HG03442 (cell line): ENCODE results near the gene ROPN1B.

ENCODE experiments used
- ATAC-seq: cut with Tn5 transposase; IDR thresholded peaks from one replicate; pipeline ENCODE4 v1.9.1; 2021; ENCODE audit warnings: mild to moderate bottlenecking, moderate library complexity; ENCODE audit not compliant: unreplicated experiment

The ROPN1B gene

DNA sequence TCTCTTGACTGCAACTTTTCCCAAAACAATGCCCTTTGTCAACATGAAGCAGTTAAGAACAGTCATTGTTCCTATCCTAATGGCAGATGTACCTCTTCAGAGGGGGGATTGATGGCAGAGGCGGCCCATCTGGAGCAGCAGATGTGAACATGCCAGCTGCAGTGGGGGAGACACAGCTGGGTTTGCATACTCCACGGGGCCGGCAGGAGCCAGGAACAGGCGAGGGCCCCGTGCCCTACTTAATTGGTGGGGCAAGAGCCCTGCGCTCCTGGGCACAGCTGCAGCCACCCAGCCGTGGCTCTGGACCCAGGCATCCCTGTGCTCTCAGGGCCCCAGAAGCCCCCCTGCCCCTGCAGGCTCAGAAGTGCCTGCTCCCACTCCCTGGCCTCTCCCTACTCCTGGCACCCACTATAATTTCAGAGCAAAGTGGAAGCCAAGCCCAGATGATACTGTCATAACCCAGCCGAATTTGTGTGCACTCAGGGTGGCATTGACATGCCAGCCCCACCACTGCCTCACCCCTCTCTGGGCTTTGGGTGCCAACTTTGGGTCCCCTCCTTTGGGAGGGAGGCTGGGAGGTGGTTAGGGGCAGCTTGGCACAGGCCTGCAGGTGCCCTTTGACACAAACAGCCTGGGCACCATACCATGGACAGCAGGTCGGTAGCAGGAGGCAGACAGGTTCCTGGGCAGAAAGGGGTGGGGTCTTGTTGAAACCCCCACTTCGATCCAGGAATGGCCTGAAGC is 34.6 kb downstream of the ROPN1B start:
- no peak for ATAC-seq

DNA sequence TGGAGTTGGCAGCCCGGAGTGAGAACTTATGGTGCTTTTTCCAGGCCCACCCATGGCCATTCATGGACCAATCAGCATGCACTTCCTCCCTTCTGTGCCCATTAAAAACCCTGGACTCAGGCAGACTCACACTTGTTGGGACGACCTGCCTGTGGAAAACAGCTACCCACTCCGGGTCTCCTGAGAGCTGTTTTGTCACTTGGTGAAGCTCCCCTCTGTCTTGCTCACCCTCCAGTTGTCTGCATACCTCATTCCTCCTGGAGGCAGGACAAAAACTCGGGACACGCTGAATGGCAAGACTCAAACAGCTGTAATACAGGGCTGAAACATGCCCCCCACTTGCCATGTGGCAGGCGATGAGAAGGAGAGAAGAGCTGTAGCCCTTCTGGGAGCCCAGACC is 35.2 kb downstream of the ROPN1B start:
- ATAC-seq: no peak

DNA sequence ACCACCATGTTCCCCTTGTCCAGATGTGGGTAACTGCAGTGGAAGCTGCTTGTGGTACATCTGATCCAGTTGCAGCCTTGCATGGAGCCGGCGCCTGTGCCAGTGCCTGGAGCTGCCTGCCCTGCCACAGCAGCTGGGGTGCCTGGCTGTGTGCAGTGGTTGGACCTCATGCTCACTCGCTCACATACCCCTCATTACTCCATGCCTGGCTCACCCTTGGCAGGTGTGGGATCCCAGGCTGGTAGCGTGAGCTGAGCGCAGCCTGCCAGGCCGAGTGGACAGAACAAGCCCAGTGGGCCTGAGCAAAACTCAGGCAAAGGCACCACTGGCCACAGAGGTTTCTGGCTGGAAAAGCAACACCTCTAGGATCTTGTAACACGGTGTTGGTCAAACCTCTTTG is 35.7 kb downstream of the ROPN1B start:
- ATAC-seq: no peak

DNA sequence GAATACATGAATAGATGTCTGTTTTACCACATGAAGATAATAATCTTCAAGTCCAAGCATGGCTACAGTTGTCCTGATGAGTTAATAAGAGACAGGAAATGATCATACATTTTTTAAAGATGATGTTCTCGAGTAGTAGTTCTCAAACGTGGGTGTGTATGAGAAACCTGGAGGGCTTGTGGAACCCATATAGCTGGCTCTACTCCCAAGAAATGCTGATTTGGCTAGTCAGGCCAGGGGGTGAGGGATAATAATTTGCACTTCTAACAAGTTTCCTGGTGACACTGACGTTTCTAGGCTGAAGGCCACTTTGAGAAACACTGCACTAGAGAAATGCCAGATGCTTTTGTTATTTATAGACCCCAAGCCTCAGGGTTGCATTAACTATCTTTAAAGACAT is 37.0 kb downstream of the ROPN1B start:
- no peak for ATAC-seq

DNA sequence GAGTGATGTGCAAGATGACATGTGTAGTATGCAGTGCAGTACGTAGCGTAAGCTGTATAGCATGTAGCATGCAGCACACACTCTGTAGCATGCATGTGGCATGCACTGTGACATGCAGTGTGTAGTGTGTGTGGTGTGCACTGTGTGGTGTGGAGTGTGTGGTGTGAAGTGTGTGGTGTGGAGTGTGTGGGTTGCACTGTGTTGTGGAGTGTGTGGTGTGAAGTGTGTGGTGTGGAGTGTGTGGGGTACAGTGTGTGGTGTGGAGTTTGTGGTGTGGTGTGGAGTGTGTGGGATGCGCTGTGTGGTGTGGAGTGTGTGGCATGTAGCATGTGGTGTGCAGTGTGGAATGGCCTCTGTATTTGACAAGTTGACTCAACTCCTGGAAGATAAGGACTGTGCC is 39.2 kb downstream of the ROPN1B start:
- ATAC-seq: no peak

DNA sequence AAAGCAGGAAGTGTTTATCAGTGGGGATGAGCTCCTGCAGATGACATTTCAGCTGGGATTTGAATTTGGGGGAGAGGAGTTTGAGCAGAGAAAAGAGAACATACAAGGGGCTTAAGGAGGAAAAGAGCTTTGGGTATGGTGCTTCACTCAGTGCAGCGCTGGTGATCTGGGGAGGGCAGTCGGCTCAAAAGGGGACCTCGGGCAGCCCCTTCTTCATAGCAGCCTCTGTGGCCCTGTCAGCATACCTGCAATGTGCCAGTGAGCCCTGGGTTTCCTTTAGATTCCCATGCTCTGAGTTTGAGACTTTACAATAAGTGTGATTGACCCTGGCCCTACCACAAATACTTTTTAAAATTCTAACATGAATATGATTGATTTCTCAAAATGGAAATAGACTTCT is 40.2 kb downstream of the ROPN1B start:
- ATAC-seq: no peak

DNA sequence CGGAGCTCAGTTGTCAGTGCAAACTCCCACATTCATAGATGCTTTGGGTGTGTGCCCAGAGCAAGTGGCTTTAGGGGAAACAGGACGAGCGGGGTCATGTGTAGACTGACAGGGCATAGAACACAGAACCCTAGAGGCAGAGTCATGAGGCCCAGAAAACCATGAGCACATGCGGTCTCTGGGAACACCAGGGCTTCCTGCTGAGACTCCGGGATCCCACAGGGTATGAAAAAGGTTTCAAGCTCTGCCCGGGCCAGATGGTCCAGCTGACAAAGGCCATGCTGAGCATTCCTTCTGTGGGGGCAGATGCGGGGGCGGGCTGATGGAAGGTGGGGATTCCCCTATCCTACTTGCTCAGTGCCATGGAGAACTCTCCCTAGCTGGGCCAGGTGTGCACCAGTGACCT is 44.8 kb downstream of the ROPN1B start:
- ATAC-seq: no peak

DNA sequence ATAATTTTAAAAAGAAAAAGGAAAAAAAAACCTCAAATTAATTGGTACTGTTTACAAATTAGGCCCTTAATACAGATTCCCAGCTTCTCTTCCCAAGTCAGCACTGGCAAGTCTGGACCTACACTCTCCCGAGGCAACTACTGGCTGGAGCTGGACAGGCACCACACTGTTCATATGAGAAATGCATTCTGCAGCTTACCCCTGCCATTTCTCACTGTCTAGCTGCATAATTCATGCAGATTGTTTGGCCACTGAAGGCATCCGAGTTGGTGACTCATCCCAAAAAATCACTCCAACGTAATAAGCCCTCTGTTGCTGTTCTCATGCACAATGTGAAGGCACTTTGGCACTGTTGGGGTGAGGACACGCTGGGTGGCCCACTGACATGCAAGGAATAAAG is 45.3 kb downstream of the ROPN1B start:
- no peak for ATAC-seq

DNA sequence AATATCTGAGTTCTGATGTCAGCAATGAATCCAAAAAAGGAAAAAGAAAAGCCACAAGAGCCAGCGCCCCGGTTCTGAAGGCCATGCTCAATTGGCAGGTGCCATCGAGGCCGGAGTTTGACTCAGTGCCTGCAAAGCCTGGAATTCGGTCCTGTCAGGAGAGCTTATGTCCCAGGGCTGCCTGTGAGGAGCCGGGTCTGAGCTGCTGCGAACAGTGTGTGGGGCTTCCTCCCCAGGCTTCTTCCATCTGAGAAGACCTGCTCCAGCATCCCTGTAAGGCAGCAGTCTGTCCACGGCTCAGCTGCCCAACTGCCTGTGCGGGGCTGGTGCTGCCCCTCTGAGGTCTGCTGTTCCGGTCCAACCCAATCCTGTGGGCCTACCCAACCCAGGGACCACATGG is 46.1 kb downstream of the ROPN1B start:
- no peak for ATAC-seq

DNA sequence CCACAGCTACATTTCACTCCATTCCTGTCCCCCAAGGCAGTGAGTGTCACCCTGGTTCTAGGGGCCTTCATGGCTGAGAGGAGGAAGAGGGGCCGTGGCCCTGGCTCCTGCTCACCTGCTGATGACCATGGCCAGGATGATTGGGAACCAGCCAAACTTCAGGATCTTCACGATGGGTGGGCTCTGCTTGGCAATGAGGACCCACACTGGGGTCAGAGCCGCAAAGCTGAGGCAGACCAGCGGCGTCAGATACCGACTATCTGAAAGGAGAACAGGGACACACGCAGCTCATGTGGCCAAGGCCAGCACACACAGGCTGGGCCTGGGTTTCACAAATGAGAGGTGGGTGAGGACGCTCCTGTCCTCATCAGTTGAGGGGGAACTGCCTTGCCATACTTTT is 47.6 kb downstream of the ROPN1B start:
- no peak for ATAC-seq

DNA sequence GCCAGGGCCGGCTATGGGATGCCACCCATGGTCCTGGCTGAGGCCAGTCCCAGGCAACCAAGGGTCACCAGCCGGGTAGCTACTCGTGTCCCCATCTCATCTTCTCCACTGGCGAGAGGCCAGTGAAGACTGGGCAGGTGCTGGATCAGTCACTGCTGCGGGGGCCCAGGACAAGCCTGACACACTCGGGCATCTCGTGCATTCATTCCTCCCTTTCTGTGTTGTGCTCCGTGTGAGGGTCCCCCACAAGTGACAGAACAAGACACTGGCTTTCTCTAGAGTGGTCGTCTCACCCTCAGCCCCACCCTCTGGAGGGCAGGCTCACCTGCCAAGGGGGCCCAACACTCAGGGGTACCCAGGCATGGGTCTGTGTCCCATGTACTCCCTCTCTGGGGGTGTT is 48.4 kb downstream of the ROPN1B start:
- no peak for ATAC-seq

DNA sequence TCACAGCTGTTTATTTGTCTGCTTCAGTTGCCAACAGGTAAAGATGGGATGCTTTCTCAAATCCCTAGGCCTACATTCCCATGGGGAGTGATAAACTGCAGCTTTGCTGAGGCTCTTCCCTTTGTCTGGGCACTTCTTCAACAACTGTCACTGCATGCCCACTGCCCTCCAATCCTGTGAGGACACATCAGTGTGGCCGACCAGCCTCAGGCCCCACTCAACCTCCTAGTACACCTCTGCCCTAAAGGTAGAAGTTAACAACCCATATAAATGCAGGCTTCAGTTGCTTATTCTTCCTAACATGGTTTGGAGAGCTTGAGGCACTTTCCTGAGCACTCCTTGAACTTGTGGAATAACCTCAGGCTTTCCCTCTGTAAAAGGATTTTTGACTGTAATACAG is 49.6 kb downstream of the ROPN1B start:
- ATAC-seq: no peak

DNA sequence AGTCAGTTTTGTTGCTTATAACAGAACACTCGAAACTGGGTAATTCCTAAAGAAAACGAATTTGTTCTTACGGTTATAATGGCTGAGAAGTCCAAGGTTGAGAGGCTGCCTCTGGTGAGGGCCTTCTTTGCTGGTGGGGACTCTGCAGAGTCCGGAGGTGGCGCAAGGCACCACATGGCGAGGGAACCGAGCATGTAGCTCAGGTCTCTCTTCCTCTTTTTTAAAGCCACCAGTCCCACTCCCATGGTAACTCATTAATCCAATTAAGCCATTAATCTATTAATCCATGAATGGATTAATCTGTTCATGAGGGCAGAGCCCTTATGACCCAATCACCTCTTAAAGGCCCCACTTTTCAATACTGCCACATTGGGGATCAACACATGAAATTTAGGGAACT is 50.0 kb downstream of the ROPN1B start:
- no peak for ATAC-seq

DNA sequence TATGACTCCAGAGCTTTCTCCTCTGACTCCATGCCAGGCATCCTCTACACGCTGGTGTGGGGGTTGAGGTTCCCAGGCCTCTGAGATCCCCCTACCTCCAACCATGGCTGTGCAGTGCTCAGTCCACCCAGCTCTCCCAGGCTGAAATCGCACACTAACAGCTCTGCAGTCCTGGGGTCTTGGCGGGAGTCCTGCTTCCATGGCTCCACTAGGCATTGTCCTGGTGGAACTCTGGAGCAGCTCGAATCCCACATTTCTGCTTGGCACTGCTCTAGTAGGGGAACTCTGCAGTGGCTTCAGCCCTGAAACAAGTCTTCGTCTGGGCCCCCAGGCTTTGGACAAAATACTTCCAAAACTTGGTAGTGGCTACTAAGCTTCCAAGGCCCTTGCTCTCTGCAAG is 50.7 kb downstream of the ROPN1B start:
- ATAC-seq: no peak

DNA sequence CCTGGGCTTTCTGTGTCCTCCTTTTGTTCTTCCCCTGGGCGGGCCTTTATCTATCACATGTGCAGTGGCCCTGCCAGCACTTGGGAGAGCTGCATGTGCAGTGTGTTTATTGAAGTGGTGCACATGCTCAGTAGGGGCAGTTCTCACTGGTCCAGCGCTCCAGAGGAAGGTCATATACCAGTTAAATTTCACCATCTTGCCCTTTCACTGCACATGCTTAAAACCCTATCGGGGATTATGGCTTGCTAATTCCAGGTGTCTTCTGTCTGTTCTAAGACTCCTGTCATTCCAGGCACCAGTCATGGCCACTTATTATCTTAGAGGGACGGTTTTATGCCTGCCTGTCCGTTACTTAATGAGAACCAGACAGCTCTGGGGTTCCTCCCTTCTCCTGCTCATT is 52.2 kb downstream of the ROPN1B start:
- ATAC-seq: no peak

DNA sequence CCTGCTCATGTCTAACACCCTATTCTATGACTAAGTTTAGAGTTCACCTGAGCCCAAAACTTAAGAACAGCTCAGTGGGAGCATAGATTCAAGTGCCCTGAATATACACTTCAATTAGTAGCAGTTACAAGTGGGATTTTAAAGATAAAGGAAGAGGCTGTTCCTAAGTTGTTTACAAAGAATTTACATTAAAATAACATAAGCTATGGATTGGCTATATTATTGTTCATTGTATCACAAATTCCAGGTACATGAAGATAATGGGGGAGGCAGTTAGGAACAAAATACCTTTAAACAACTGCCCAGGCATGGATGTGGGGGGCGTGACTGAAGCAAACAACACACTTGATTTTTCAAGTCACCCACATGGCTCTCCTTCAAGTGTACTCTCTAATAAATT is 52.7 kb downstream of the ROPN1B start:
- ATAC-seq: no peak

DNA sequence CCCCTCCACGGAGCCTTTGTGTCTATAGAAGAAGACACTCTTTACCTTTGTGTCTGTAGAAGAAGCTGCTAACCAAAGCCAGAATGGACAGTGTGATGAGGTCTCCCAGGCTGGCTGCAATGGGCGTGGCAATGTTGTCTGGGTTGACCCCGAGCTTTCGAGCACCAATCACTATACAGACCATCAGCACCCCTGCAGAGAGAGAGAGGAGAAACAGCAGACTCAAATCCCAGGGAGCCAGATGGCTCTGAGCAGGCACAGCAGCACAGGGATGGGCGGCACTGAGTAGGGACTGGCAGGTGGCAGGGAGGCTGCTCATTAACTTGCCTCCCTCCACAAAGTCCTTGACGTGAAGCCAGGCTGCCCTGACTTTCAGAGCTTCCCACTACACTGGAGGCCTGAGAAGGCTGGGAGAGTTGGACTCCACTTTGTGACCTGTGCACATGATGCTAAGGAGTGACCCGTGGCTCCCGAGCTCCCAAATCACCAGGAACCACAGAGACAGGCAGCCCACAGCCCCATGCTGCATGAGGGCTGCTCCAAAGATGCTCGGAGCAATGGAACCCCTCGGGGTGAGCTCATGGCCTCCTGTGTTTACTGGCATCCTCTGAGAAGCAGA is 53.9 kb downstream of the ROPN1B start:
- no peak for ATAC-seq

DNA sequence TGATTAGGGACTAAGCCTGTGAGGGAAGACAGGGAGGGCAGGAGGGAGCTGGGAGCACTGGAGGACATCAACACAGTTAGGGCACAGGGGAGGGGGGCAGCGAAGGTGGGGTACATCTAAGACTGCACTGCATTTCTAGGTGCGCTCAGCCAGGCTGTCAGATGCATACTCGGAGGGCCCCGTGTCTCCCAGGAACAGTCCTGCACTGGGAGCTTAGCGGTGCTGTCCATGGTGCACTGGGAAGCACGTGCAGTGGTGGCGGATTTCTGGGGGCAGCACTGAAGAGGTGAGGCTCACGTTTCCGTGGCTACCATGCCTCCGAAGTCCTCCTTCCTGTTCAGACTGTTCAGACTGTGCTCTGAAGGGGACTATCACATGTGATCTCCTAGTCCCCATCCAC is 54.4 kb downstream of the ROPN1B start:
- ATAC-seq: no peak

DNA sequence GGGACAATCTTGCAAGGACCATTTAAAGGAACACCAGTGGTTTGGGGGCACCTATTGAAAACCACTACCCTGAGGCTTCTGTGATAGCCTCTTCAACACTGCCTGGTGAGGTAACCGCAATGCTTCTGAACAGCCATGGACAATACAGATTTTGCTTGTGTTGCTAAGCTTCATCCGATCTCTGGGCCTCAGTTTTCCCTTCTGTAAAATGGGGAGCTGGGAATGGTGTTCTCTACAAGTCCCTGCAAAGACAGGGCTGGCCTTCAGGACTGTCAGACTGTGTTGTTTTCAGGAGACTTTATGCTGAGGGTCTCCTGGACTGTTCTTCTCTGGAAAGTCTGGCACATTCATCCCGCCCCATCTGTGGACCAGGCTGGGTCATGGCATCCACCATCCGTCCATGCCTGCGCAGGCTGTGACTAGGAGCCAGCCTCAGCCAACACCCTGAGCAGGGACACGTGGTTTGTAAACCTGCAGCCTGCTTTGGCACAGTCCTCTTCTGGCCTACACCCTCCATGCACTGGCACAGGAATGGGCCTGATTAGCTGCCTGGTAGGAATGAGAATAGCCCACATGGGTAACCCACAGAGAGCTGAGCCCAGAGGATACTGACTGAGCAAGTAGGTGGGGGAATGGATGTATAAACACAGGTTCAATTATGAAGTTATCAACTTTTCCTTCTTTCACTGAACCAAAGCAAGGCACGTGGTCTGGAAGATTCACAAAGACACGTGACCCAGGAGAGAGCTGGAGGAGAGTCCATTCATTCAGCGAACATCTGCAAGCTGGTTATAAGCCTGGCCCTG is 55.3 kb downstream of the ROPN1B start:
- ATAC-seq: no peak

DNA sequence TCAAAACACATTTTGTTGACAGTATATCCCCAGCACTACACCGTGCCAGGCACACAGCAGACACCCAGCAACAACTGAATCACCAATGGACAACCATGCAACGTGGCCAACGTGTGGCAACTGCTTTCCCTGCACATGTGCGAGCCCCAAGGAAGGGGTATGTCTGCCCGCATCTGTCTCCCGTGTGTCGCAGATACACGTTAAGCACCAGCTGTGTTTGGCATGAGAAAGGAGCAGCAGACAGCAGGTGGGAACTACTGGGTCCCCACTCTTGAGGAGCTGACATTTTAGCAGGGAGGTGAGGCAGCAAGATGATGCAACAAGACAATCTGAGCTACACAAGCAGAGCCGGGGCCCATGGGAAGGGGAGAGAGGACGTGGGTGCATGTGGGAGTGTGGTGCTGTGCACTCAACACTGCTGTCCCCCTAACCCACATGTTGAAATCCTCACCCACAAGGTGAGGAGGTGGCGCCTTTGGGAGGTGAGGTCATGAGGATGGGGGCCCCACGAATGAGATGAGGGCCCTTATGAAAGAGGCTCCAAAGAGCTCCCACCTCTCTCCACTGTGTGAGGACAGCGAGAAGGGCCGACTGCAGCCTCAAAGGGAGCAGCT is 56.2 kb downstream of the ROPN1B start:
- no peak for ATAC-seq

DNA sequence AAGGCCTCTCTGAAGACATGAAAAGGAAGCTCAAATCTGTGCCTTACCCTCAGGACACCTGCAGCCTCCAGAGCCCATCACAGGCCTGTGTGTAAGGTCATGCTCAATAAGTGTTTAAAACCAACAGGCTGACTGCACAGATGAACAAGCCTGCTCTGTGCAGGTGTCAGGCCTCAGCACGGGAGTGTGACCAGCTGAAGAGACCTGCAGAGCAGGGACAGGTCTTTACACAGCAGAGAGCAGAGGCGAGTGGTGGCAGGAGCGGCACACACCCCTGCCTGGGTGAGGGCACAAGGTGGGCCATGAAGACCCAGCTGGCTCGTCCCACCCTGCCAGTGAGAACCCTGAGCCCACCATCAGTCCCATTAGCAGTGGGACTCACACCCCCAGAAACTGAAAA is 56.9 kb downstream of the ROPN1B start:
- ATAC-seq: no peak

DNA sequence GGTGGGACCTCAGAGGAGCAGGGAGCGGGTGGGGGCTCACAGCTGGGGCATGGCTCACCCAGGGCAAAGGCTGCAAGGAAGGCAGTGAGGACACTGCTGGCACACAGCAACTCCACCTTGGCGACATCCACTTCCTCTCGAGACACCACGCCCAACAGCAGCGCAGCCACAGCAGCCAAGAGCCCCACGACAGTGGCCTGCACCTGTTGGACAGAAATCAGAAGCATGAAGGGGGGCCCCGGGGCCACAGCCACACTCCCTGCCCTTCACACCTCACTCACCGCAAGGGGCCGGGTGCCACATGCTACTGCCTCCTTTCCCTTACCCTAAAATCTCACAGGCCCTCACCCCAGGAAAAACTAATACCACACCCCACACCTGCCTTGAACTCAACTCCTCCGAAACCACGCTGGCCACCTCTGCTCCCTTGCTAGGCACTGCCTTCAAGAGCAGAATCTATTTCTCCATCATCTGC is 57.3 kb downstream of the ROPN1B start:
- ATAC-seq: no peak
